ENCODE results near the gene PDIA5.

GRCh38 chr3:123139522-123139921 is 72.7 kb downstream of the PDIA5 start:
- TF ChIP-seq CTCF (IDR thresholded peaks at IDR 0.05) (no peak), POLR2A (IDR thresholded peaks at IDR 0.05) (no peak)

Measured in testis (tissue), 2 donors.